NCI-H526 treated with DMSO at 0.1 percent for 48 hours (cell line): ENCODE measurements around the gene SPINT1.
A peak's percentile ranks its signal among the peaks of the same experiment; 100 is the strongest.

Experiments used
- DNase-seq: peaks from one replicate; lab custom pipeline; 2025; lab: John Stamatoyannopoulos, UW

The SPINT1 gene, protein sequence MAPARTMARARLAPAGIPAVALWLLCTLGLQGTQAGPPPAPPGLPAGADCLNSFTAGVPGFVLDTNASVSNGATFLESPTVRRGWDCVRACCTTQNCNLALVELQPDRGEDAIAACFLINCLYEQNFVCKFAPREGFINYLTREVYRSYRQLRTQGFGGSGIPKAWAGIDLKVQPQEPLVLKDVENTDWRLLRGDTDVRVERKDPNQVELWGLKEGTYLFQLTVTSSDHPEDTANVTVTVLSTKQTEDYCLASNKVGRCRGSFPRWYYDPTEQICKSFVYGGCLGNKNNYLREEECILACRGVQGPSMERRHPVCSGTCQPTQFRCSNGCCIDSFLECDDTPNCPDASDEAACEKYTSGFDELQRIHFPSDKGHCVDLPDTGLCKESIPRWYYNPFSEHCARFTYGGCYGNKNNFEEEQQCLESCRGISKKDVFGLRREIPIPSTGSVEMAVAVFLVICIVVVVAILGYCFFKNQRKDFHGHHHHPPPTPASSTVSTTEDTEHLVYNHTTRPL

GRCh38 chr15:40843885-40844695 is at the start of gene SPINT1:
TSS of gene SPINT1 (plus strand) at chr15:40844048. CDS start at chr15:40844555, 507 bp downstream.
- peak; percentile 67 for DNase-seq

DNA sequence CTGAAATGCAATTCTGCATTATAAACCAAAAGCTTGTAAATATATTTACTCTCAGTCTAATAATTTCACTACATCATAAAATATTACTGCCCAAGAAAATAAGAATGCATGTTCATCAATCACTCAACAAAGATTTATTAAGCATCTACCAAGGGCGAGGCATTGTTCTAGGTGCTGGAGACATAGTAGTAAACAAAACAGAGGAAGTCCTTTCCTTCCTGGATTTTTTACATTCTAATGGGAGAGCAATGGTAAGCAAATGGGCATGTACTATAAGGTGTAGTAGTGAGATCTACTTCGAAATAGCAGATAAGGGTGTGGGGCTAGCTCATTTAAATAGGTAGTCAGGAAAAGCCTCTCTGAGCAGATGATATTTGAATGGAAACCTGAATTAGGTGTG is 47.8 kb upstream of the SPINT1 start:
- DNase-seq: peak; percentile 38

DNA sequence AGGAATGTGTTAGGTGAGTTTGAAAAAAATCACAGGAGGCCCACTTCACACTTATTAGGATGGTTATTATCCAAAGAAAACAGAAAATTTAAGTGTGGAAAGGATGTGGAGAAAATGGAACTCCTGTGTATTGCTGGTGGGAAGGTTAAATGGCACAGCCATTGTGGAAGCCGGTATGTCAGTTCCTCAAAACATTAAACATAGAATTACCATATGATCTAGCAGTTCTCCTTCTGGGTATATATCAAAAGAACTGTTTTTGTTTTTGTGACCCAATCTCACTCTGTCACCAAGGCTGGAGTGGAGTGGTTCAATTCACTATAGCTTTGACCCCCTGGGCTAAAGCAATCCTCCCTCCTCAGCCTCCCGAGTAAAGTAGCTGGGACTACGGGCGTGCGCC is 47.3 kb upstream of the SPINT1 start:
- no peak for DNase-seq

DNA sequence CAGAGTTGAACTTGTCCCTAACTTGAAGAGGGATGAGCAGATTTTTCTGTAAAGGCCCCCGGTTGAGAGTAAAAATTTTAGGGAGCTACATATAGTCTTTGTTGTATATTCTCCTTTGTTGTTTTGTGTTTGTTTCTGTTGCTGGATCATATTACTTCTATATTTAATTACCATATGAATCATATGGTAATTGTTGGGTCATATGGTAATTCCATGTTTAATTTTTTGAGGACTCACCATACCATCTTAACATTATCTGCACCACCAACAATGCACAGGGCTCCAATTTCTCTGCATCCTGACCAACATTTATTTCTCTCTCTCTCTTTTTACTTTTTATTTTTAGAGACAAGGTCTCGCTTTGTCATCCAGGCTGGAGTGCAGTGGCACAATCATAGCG is 44.3 kb upstream of the SPINT1 start:
- DNase-seq: no peak

- DNase-seq: no peak
Measured at GRCh38 chr15:40803076-40803475, 40.8 kb upstream of the SPINT1 start.

DNA sequence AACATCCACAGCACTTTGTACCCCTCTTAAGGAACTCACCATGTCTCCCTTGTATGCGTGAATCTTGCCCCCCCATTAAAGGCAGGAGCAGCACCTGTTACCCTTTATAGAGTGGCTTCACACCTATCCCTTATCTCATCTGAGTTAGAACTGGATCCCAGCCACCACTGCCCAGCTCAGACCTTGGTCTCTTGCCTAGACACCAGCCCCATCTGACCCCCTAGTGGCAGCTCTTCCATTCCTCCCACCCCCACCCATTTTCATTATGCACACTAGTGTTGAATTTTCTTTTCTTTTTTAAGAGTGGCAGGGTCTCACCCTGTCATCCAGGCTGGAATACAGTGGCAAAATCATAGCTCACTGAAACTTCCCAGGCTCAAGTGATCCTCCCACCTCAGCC is 40.2 kb upstream of the SPINT1 start:
- no peak for DNase-seq

DNA sequence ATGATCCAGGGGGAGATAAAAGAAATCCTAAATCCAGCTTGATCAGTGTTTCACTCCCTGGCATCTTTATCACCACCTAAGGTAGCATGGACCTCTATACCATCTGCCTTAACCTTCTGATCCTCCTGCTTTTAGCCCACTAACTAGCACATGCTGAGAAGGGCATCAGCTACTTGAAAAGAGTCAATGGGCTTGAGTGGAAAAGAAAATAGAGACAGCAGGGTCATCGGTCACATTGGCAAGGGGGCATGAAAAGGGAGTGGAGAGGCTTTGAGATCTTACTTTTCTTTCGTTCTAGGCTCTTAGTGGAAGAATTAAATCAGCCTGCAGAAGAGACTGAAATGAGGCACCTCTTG is 37.2 kb upstream of the SPINT1 start:
- no peak for DNase-seq

GRCh38 chr15:40807028-40807887 is 36.6 kb upstream of the SPINT1 start, which contains the start of the genes DNAJC17 and ZFYVE19:
TSS of gene DNAJC17 (minus strand) at chr15:40807473. CDS start at chr15:40807446, 27 bp downstream.
TSS of gene ZFYVE19 (plus strand) at chr15:40807089. CDS start at chr15:40807590, 501 bp downstream.
- DNase-seq: peak; percentile 97

GRCh38 chr15:40807888-40808461 is 35.9 kb upstream of the SPINT1 start:
- no peak for DNase-seq

- DNase-seq: no peak
Measured at GRCh38 chr15:40808861-40809450, 34.9 kb upstream of the SPINT1 start.

GRCh38 chr15:40812721-40813425 is 31.0 kb upstream of the SPINT1 start:
- DNase-seq: no peak

DNA sequence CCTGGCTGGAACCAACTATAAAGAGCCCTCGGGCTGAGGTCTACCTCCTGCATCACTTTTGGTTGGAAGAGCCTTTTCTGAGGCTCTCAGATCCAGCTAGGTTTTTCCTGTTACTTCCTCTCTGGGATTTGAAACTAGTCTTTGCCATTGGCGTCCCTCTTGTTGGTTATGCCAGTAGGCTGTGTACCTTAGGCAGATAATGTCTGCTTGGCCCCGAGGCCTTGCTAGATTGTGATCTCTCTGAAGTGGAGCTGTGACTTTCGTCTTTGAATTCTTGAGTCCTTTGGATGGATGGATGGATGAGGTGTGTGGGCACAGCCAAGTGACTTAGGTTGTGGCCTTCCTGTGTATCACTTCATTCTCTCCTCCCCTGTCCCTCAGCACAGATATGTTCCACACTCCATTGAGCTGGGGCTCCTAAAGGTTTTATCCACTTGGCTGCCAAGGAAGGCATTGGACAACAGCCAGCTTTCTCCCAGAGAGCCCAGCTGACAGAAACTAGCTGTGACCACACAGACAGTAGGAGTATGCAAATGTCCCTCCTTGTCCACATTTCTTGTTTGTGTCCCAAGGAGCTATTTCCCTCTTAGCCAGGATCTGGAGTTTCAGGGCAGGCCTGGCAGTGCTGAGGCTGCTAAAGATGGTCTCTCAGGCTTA is 28.7 kb upstream of the SPINT1 start:
- no peak for DNase-seq

GRCh38 chr15:40819048-40819447 is 24.8 kb upstream of the SPINT1 start:
- DNase-seq: no peak

DNA sequence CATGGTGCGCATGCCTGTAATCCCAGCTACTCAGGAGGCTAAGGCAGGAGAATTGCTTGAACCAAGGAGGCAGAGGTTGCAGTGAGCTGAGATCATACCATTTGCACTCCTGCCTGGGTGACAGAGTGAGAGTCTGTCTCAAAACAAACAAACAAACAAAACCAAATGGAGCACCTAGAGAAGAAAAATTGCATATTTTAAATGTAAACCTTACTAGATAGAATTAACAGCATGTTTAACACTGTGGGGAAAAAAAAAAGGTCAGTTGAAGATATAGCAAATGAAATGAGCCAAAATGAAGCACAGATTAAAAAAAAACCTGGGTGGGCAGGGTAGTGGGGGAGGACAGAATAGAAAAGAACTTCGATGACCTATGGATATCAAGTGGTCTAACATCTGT is 22.7 kb upstream of the SPINT1 start:
- no peak for DNase-seq

DNA sequence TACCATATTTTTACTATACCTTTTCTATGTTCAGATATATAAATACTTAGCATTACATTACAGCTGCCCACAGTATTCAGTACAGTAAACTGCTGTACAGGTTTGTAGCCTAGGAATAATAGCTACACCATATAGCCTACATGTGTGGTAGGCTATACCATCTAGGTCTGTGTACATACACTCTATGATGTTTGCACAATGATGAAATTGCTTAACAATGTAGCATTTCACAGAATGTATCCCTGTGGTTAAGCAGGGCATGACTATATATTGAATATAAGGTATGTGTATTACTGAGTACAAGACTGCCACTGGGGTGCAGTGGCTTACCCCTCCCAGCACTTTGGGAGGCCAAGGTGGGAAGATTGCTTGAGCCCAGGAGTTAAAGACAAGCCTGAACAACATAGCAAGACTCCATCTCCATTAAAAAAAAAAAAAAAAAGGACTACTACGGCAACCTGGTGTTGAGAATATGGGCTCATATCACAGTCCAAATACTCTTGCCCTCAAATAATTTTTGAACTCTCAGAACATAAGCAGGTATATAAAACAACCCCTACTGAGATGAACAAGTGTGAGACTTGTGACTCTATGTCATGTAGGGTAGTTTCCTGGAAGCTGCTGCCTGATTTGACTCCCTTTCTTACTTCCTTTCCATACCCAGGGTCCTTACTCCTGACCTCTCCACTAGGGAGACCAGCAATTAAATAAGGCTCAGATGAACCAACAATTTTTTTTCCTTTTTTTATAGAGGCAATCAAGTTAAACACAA is 20.1 kb upstream of the SPINT1 start:
- no peak for DNase-seq

- DNase-seq: no peak
Measured at GRCh38 chr15:40825661-40826422, 18.0 kb upstream of the SPINT1 start.

- no peak for DNase-seq
Measured at GRCh38 chr15:40826423-40827075, 17.3 kb upstream of the SPINT1 start.
